Peyer's patch (tissue), 4 donors: ENCODE measurements around the gene ELMOD3. TPM values are rescaled to one million over a fixed set of nuclear protein-coding genes. Genes with fewer than 3 reads are reported as not detected.

ENCODE experiments used
- DNase-seq, 3 donors: peaks; one replicate each; pipeline ENCODE4 v3.0.0-alpha.2; 2017 to 2019
- H3K27ac ChIP-seq, 4 donors: fragments of 200-600 bp; sonication (generic); one replicate each; pipeline ENCODE4 v1.5.1; 2016 to 2019
- H3K27me3 ChIP-seq, 2 donors: fragments of 200-600 bp; sonication (generic); one replicate each; pipeline ENCODE4 v1.5.1; 2019
- H3K36me3 ChIP-seq, 3 donors: fragments of 200-600 bp; sonication (generic); one replicate each; pipeline ENCODE4 v1.5.1; 2016 to 2019
- H3K4me1 ChIP-seq, 4 donors: fragments of 200-600 bp; sonication (generic); one replicate each; pipeline ENCODE4 v1.5.1; 2016 to 2019
- H3K4me3 ChIP-seq, 4 donors: fragments of 200-600 bp; sonication (generic); 1 replicate in 3 of 4; 2 replicates in 1 of 4; pipeline ENCODE4 v1.5.1; 2016 to 2019; ENCODE audit warnings: mild to moderate bottlenecking in 1 of 4
- H3K9me3 ChIP-seq, 4 donors: fragments of 200-600 bp; sonication (generic); one replicate each; pipeline ENCODE4 v1.5.1; 2016 to 2019; ENCODE audit warnings: mild to moderate bottlenecking in 1 of 4
- CTCF ChIP-seq, 6 experiments: fragments of 450-650 bp in 4 of 6; fragments of 200-600 bp in 2 of 6; sonication (generic) in 1 of 6; IDR thresholded peaks; one replicate each; pipeline ENCODE4 v1.5.1; 2017 to 2019; ENCODE audit warnings: antibody characterized with exemption in 6 of 6, mild to moderate bottlenecking in 3 of 6, moderate library complexity in 1 of 6
- POLR2A ChIP-seq, 2 donors: fragments of 450-650 bp; IDR thresholded peaks; one replicate each; pipeline ENCODE4 v1.5.1; 2017; ENCODE audit warnings: antibody characterized with exemption in 2 of 2, mild to moderate bottlenecking in 2 of 2, moderate library complexity in 2 of 2
- total RNA-seq, 4 donors: library from RNA; depleted of rRNA; stranded (reverse); fragments of >200 nt; gene quantifications; one replicate each; pipeline ENCODE4 v1.1.0, GENCODE V29; 2016

The ELMOD3 gene
- total RNA-seq, 4 donors from 2014 or later = 28.1 to 49.4 (median 45.8) TPM

- peak in 2 of 3 donors; percentile 59 to 65 for DNase-seq
- Histone ChIP-seq H3K27me3 (no peaks in the 10 kb centered on the region), H3K9me3 (no peaks in the 10 kb centered on the region), H3K4me3 (no peak overlapping the region), H3K36me3 (peaks cover 0 to 80% (median 0%) of the 10 kb centered on the region in 3 donors), H3K4me1 (peaks cover 0 to 10% (median 0%) of the 10 kb centered on the region in 4 donors), H3K27ac (peak overlapping the region in 1 of 4 donors; percentile 30)
- no peak for TF ChIP-seq CTCF (IDR thresholded peaks at IDR 0.05)
- TF ChIP-seq POLR2A (IDR thresholded peaks at IDR 0.05) = no peak
Measured at GRCh38 chr2:85344356-85344954, 10.1 kb upstream of the ELMOD3 start.

GRCh38 chr2:85347599-85347998 lies 7.0 kb upstream of the ELMOD3 start:
- no peak for TF ChIP-seq CTCF (IDR thresholded peaks at IDR 0.05)
- no peak for TF ChIP-seq POLR2A (IDR thresholded peaks at IDR 0.05)
- no peaks in the 10 kb centered on the region for H3K9me3 ChIP-seq
- H3K4me3 ChIP-seq = no peak overlapping the region
- no peak for DNase-seq
- no peaks in the 10 kb centered on the region for H3K27me3 ChIP-seq
- peaks cover 0 to 88% (median 0%) of the 10 kb centered on the region in 3 donors for H3K36me3 ChIP-seq
- no peak overlapping the region for H3K27ac ChIP-seq
- peaks cover 0 to 16% (median 0%) of the 10 kb centered on the region in 4 donors for H3K4me1 ChIP-seq

GRCh38 chr2:85353876-85354285 lies 688 bp upstream of the ELMOD3 start:
- H3K36me3 ChIP-seq = peaks cover 0 to 31% (median 0%) of the 10 kb centered on the region in 3 donors
- H3K27ac ChIP-seq = peak overlapping the region; percentile 87 to 95 (median 92)
- H3K4me3 ChIP-seq = peak overlapping the region; percentile 57 to 89 (median 64)
- DNase-seq = peak; percentile 19 to 89 (median 85)
- H3K27me3 ChIP-seq = no peaks in the 10 kb centered on the region
- H3K9me3 ChIP-seq = no peaks in the 10 kb centered on the region
- TF ChIP-seq POLR2A (IDR thresholded peaks at IDR 0.05) (no peak), CTCF (IDR thresholded peaks at IDR 0.05) (no peak)
- peaks cover 0 to 19% (median 4%) of the 10 kb centered on the region in 4 donors for H3K4me1 ChIP-seq

- no peaks in the 10 kb centered on the region for H3K9me3 ChIP-seq
- peak overlapping the region; percentile 87 to 95 (median 92) for H3K27ac ChIP-seq
- no peaks in the 10 kb centered on the region for H3K27me3 ChIP-seq
- TF ChIP-seq POLR2A (IDR thresholded peaks at IDR 0.05) = no peak
- no peak for TF ChIP-seq CTCF (IDR thresholded peaks at IDR 0.05)
- H3K4me1 ChIP-seq = peaks cover 0 to 19% (median 4%) of the 10 kb centered on the region in 4 donors
- DNase-seq = no peak
- H3K4me3 ChIP-seq = peak overlapping the region; percentile 57 to 89 (median 64)
- H3K36me3 ChIP-seq = peaks cover 0 to 20% (median 0%) of the 10 kb centered on the region in 3 donors
Measured at GRCh38 chr2:85355073-85355410, 473 bp downstream of the ELMOD3 start.

GRCh38 chr2:85355521-85355920 lies 952 bp downstream of the ELMOD3 start:
- Histone ChIP-seq H3K9me3 (no peaks in the 10 kb centered on the region), H3K36me3 (peaks cover 0 to 15% (median 0%) of the 10 kb centered on the region in 3 donors), H3K27me3 (no peaks in the 10 kb centered on the region), H3K4me1 (peaks cover 0 to 19% (median 4%) of the 10 kb centered on the region in 4 donors), H3K27ac (no peak overlapping the region), H3K4me3 (peak overlapping the region in 3 of 4 donors; percentile 63 to 89 (median 66))
- TF ChIP-seq POLR2A (IDR thresholded peaks at IDR 0.05) (no peak), CTCF (IDR thresholded peaks at IDR 0.05) (no peak)
- DNase-seq = peak in 1 of 3 donors; percentile 43
